Ascending aorta (tissue), 2 donors: ENCODE data around the gene ACOXL. TPM values are rescaled to one million over a fixed set of nuclear protein-coding genes. Genes with fewer than 3 reads are reported as not detected.

Source experiments
- DNase-seq, 2 donors: peaks; one replicate each; pipeline ENCODE4 v3.0.0-alpha.2; 2019; ENCODE audit warnings: low spot score in 2 of 2
- H3K27ac ChIP-seq, 2 donors: fragments of 200-600 bp; sonication (generic); one replicate each; pipeline ENCODE4 v1.5.1; 2016 to 2017; ENCODE audit warnings: mild to moderate bottlenecking in 1 of 2
- H3K27me3 ChIP-seq: fragments of 200-600 bp; sonication (generic); one replicate; pipeline ENCODE4 v1.5.1; 2017
- H3K36me3 ChIP-seq, 2 donors: fragments of 200-600 bp; sonication (generic); one replicate each; pipeline ENCODE4 v1.5.1; 2016
- H3K4me1 ChIP-seq, 2 donors: fragments of 200-600 bp; sonication (generic); one replicate each; pipeline ENCODE4 v1.5.1; 2016 to 2017; ENCODE audit warnings: mild to moderate bottlenecking in 1 of 2
- H3K4me3 ChIP-seq, 2 donors: fragments of 200-600 bp; sonication (generic); one replicate each; pipeline ENCODE4 v1.5.1; 2016 to 2017; ENCODE audit warnings: mild to moderate bottlenecking in 1 of 2
- H3K9me3 ChIP-seq, 2 donors: fragments of 200-600 bp; sonication (generic); one replicate each; pipeline ENCODE4 v1.5.1; 2016
- intact Hi-C: fragments of 100-400 bp; cut with DNase I; formaldehyde crosslinking; loops from one replicate; pipeline ENCODE4 v1.15.1; 2023
- total RNA-seq: library from RNA; depleted of rRNA; stranded (reverse); fragments of >200 nt; gene quantifications from one replicate; pipeline ENCODE4 v1.1.0, GENCODE V29; 2016
- TF ChIP-seq, protein P1 (sequence below), 3 experiments: fragments of 200-600 bp in 2 of 3; fragments of 450-650 bp in 1 of 3; sonication (generic) in 2 of 3; IDR thresholded peaks; one replicate each; pipeline ENCODE4 v1.5.1; 2016 to 2019; ENCODE audit warnings: antibody characterized with exemption in 3 of 3, mild to moderate bottlenecking in 1 of 3, moderate library complexity in 1 of 3

ACOXL gene
- total RNA-seq, 1 donor from 2014 or later: not detected

- no peak for DNase-seq
- Histone ChIP-seq H3K36me3 (no peaks in the 10 kb centered on the region), H3K27me3 (no peaks in the 10 kb centered on the region), H3K4me3 (no peak overlapping the region), H3K9me3 (no peaks in the 10 kb centered on the region), H3K4me1 (no peaks in the 10 kb centered on the region), H3K27ac (no peak overlapping the region)
- intact Hi-C loops: no loop called here
- TF ChIP-seq, protein P1, sequence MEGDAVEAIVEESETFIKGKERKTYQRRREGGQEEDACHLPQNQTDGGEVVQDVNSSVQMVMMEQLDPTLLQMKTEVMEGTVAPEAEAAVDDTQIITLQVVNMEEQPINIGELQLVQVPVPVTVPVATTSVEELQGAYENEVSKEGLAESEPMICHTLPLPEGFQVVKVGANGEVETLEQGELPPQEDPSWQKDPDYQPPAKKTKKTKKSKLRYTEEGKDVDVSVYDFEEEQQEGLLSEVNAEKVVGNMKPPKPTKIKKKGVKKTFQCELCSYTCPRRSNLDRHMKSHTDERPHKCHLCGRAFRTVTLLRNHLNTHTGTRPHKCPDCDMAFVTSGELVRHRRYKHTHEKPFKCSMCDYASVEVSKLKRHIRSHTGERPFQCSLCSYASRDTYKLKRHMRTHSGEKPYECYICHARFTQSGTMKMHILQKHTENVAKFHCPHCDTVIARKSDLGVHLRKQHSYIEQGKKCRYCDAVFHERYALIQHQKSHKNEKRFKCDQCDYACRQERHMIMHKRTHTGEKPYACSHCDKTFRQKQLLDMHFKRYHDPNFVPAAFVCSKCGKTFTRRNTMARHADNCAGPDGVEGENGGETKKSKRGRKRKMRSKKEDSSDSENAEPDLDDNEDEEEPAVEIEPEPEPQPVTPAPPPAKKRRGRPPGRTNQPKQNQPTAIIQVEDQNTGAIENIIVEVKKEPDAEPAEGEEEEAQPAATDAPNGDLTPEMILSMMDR (IDR thresholded peaks at IDR 0.05): no peak
These were observed 20.5 kb downstream of the ACOXL start for GRCh38 chr2:110752871-110753270.

DNA sequence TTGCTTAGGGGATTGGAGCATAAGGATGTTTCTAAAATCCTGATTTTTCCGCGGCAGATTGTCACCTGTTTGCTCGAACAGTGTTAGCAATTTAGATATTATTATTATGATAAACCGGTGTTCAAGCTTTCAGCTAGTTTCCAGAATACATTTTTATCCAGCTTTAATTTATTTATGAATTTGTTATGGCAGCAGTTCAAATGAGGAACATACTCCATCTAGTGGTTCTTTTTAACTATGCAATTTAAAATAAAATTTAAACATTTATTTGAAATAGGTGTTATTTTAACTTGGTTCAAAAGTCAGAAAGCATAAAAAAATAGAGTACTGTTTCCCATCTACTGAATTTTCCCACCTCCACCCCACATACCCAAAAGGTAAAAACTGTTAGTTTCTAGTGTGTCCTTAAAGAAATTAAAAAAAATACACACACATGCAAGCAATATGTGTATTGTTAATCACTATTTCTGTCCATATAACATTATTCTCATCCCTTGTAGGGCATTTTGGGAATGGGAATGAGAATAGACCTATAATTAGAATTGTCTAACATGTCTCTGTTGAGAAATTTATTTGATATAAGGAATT, 23.2 kb downstream of the ACOXL start:
- intact Hi-C loops: loop anchor here (2.0 kb wide), 1 partner anchor 77 kb away; the partner anchor contains the start of gene BUB1
- Histone ChIP-seq H3K36me3 (no peaks in the 10 kb centered on the region), H3K4me3 (no peak overlapping the region), H3K27me3 (no peaks in the 10 kb centered on the region), H3K4me1 (no peaks in the 10 kb centered on the region), H3K9me3 (peaks cover 0 to 8% of the 10 kb centered on the region in 2 donors), H3K27ac (no peak overlapping the region)
- DNase-seq: no peak
- TF ChIP-seq, protein P1 (IDR thresholded peaks at IDR 0.05): peak; percentile 28 to 72 (median 54)

DNA sequence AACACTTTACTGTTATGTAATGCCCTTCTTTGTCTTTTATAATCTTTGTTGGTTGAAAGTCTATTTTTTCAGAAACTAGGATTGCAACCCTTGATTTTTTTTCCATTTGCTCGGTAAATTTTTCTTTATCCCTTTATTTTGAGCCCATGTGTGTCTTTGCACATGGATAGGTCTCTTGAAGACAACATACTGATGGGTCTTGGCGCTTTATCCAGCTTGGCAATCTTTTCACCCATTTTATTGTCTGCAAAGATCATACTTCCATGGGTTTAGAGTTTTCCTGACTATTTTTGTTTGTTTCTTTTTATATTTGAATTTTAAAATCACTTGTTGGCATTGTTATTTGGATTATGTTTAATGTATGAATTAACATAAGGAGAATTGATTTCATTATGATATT, 27.0 kb downstream of the ACOXL start:
- intact Hi-C loops: no loop called here
- no peaks in the 10 kb centered on the region for H3K4me1 ChIP-seq
- H3K27me3 ChIP-seq: no peaks in the 10 kb centered on the region
- no peak overlapping the region for H3K4me3 ChIP-seq
- DNase-seq: no peak
- H3K9me3 ChIP-seq: peaks cover 0 to 8% of the 10 kb centered on the region in 2 donors
- TF ChIP-seq, protein P1 (IDR thresholded peaks at IDR 0.05): no peak
- no peak overlapping the region for H3K27ac ChIP-seq
- H3K36me3 ChIP-seq: no peaks in the 10 kb centered on the region

DNA sequence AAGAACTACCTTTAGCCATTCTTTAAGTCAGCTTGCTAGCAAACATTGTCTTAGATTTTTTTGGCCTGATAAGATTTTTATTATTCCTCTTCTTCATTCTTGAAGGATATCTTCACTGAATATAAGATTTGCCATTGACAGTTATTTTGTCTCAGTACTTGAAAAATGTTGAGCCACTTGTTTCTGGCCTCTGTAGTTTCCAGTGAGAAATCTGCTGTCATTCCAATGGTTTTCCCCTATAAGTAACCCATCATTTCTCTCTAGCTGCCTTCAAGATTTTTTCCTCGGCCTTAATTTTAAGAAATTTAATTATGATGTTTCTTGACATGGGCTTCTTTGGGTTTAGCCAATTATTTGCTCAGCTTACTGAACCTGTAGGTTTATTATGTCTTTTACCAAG, 32.6 kb downstream of the ACOXL start:
- Histone ChIP-seq H3K4me1 (no peaks in the 10 kb centered on the region), H3K4me3 (no peak overlapping the region), H3K27me3 (no peaks in the 10 kb centered on the region), H3K27ac (no peak overlapping the region), H3K9me3 (peaks cover 0 to 1% of the 10 kb centered on the region in 2 donors), H3K36me3 (no peaks in the 10 kb centered on the region)
- no peak for DNase-seq
- TF ChIP-seq, protein P1 (IDR thresholded peaks at IDR 0.05): no peak
- intact Hi-C loops: no loop called here

- Histone ChIP-seq H3K27me3 (no peaks in the 10 kb centered on the region), H3K4me1 (no peaks in the 10 kb centered on the region), H3K4me3 (no peak overlapping the region), H3K27ac (no peak overlapping the region), H3K36me3 (no peaks in the 10 kb centered on the region), H3K9me3 (no peaks in the 10 kb centered on the region)
- TF ChIP-seq, protein P1 (IDR thresholded peaks at IDR 0.05): no peak
- no peak for DNase-seq
- intact Hi-C loops: no loop called here
These were observed 33.9 kb downstream of the ACOXL start for GRCh38 chr2:110766291-110766690.

- no peak for DNase-seq
- H3K27me3 ChIP-seq: no peaks in the 10 kb centered on the region
- no peaks in the 10 kb centered on the region for H3K9me3 ChIP-seq
- H3K4me3 ChIP-seq: no peak overlapping the region
- intact Hi-C loops: no loop called here
- TF ChIP-seq, protein P1 (IDR thresholded peaks at IDR 0.05): no peak
- H3K27ac ChIP-seq: no peak overlapping the region
- no peaks in the 10 kb centered on the region for H3K36me3 ChIP-seq
- H3K4me1 ChIP-seq: peaks cover 0 to 5% of the 10 kb centered on the region in 2 donors
These were observed 36.2 kb downstream of the ACOXL start for GRCh38 chr2:110768591-110768990.
